ENCODE data around the gene NLRX1. TPM values are rescaled to one million over a fixed set of nuclear protein-coding genes. Genes with fewer than 3 reads are reported as not detected.
"Not testable (repeated sequence)": the region's sequence is repeated elsewhere in the genome, so short reads cannot be mapped to it uniquely, and the experiment has no call there.

Gene NLRX1
- total RNA-seq, 3 donors from 2014 or later (not counting 1 experiment from before 2014, with no cell fraction given): 12.4 to 16.4 (median 13.8) TPM

DNA sequence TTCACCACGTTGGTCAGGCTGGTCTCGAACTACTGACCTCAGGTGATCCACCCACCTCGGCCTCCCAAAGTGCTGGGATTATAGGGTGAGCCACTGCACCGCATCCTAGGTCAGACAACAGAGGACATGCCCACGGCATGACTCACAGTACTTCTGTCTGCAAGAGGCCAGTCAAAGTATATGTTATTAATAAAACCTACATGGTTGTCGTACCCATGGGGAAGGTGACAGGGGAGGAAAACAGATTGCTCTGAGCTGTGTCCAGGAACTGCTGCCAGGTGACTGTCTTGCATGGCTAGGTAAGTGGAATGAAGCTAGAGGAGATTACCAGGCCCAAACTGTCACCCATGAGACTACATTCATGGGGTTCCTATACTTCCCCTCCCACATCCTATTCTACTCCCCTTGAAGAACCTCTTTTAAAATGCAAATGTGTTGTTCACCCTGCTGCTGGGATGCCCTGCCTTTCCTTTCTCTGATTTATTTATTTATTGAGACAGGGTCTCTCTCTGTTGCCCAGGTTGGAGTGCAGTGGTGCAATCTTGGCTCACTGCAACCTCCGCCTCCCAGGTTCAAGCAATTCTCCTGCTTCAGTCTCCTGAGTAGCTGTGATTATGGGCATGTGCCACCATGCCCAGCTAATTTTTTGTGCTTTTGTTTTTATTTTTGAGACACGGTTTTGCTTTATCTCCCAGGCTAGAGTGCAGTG lies 2.0 kb upstream of the NLRX1 start:
- no peak for ATAC-seq
- Mint-ChIP-seq H3K4me1 (peaks cover 0 to 26% of the 10 kb centered on the region in 2 donors), H3K27me3 (ENCODE audit: low read depth in 2 of 2) (no peaks in the 10 kb centered on the region), H3K36me3 (no peaks in the 10 kb centered on the region), H3K27ac (no peak overlapping the region), H3K4me3 (no peak overlapping the region), H3K9me3 (no peaks in the 10 kb centered on the region)
- TF ChIP-seq, protein P1, sequence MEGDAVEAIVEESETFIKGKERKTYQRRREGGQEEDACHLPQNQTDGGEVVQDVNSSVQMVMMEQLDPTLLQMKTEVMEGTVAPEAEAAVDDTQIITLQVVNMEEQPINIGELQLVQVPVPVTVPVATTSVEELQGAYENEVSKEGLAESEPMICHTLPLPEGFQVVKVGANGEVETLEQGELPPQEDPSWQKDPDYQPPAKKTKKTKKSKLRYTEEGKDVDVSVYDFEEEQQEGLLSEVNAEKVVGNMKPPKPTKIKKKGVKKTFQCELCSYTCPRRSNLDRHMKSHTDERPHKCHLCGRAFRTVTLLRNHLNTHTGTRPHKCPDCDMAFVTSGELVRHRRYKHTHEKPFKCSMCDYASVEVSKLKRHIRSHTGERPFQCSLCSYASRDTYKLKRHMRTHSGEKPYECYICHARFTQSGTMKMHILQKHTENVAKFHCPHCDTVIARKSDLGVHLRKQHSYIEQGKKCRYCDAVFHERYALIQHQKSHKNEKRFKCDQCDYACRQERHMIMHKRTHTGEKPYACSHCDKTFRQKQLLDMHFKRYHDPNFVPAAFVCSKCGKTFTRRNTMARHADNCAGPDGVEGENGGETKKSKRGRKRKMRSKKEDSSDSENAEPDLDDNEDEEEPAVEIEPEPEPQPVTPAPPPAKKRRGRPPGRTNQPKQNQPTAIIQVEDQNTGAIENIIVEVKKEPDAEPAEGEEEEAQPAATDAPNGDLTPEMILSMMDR (IDR thresholded peaks at IDR 0.05): no peak
- Histone ChIP-seq H3K36me3 (ENCODE audit: control insufficient read depth, insufficient read depth, low read length) (no peaks in the 10 kb centered on the region), H3K27ac (ENCODE audit: low read length) (no peak overlapping the region), H3K4me3 (ENCODE audit: low read length) (no peak overlapping the region), H3K27me3 (ENCODE audit: control insufficient read depth, insufficient read depth, low read length) (no peaks in the 10 kb centered on the region), H3K4me1 (ENCODE audit: control insufficient read depth, insufficient read depth, low read length) (peaks cover 11% of the 10 kb centered on the region), H3K9me3 (ENCODE audit: control insufficient read depth, insufficient read depth, low read length) (no peaks in the 10 kb centered on the region)
- DNase-seq: no peak
- WGBS (ENCODE audit: insufficient coverage): 86% methylated on average over 7 of the region's 8 CpGs
- intact Hi-C loops (cut with micrococcal nuclease): no loop called here

DNA sequence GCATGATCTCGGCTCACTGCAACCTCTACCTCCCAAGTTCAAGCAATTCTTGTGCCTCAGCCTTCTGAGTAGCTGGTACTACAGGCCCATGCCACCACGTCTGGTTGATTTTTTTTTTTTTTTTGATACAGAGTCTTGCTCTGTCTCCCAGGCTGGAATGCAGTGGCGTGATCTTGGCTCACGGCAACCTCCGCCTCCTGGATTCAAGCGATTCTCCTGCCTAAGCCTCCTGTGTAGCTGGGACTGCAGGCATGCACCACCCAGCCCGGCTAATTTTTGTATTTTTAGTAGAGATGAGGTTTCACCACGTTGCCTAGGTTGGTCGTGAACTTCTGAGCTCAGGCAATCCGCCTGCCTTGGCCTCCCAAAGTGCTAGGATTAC lies 1.5 kb upstream of the NLRX1 start:
- H3K36me3 Mint-ChIP-seq; H3K4me3 ChIP-seq (ENCODE audit: low read length); H3K9me3 ChIP-seq (ENCODE audit: control insufficient read depth, insufficient read depth, low read length); H3K4me3 Mint-ChIP-seq; H3K27me3 Mint-ChIP-seq (ENCODE audit: low read depth in 2 of 2); DNase-seq; H3K36me3 ChIP-seq (ENCODE audit: control insufficient read depth, insufficient read depth, low read length); H3K27ac Mint-ChIP-seq; H3K27me3 ChIP-seq (ENCODE audit: control insufficient read depth, insufficient read depth, low read length); intact Hi-C loops (cut with micrococcal nuclease); H3K9me3 Mint-ChIP-seq; ATAC-seq; H3K27ac ChIP-seq (ENCODE audit: low read length): not testable (repeated sequence)
- WGBS (ENCODE audit: insufficient coverage): 93% methylated on average over 10 of the region's 10 CpGs
- H3K4me1 Mint-ChIP-seq: peaks cover 0 to 28% of the 10 kb centered on the region in 2 donors
- H3K4me1 ChIP-seq (ENCODE audit: control insufficient read depth, insufficient read depth, low read length): peaks cover 11% of the 10 kb centered on the region

DNA sequence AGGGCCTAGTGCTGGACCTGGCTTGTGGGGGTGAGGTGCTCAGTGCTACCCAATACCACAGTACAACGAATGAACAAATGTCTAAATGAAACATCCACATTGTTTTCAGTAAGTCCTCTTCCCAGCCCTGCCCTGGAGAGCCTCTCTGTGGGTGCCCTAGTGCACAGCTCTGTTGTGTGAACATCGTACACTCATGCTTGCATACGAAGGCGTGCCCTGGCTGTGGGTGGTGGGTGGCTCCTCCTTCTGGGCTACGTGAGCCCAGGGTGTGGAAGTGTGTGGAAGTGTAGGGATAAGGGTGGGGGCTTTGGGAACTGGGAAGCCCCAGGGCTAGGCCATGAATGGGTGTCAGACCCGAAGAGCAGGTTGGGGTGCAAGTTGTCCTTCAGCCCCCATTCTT lies 592 bp upstream of the NLRX1 start:
- Mint-ChIP-seq H3K36me3 (no peaks in the 10 kb centered on the region), H3K27me3 (ENCODE audit: low read depth in 2 of 2) (no peaks in the 10 kb centered on the region), H3K9me3 (no peaks in the 10 kb centered on the region), H3K4me3 (peak overlapping the region; percentile 45), H3K27ac (peak overlapping the region; percentile 43 to 90), H3K4me1 (peaks cover 0 to 32% of the 10 kb centered on the region in 2 donors)
- H3K9me3 ChIP-seq (ENCODE audit: control insufficient read depth, insufficient read depth, low read length): no peaks in the 10 kb centered on the region
- H3K4me3 ChIP-seq (ENCODE audit: low read length): no peak overlapping the region
- H3K27me3 ChIP-seq (ENCODE audit: control insufficient read depth, insufficient read depth, low read length): no peaks in the 10 kb centered on the region
- ATAC-seq (no peak), DNase-seq (no peak)
- H3K4me1 ChIP-seq (ENCODE audit: control insufficient read depth, insufficient read depth, low read length): peaks cover 11% of the 10 kb centered on the region
- H3K36me3 ChIP-seq (ENCODE audit: control insufficient read depth, insufficient read depth, low read length): no peaks in the 10 kb centered on the region
- intact Hi-C loops (cut with micrococcal nuclease): loop anchor here (1.0 kb wide), 1 partner anchor 29 kb away; no protein-coding TSS in a partner anchor
- peak overlapping the region; percentile 61 for H3K27ac ChIP-seq (ENCODE audit: low read length)
- TF ChIP-seq, protein P1 (IDR thresholded peaks at IDR 0.05): no peak
- 86% methylated on average over 6 of the region's 6 CpGs for WGBS (ENCODE audit: insufficient coverage)

DNA sequence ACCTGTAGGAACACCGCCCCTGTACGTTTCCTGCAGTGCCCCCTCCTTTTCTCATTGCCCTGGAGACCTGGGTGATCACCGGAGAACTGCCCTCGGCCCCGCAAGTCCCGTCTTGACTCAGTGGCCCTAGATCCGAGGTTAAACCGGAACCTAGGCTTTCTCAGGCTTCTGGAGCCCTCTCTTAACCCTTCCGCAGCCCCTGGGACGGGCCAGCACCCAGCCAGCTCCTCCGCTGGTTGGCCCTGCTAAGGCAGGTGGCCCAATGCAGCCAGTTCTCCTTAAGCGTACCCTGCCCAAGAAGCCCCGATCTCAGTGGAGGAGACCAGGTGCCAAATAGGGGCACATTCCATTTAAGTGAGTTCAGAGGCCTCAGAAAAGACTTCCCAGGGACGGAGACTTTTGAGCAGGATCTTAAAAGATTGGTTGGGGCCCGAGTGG lies 776 bp downstream of the NLRX1 start:
- Mint-ChIP-seq H3K9me3 (no peaks in the 10 kb centered on the region), H3K27me3 (ENCODE audit: low read depth in 2 of 2) (no peaks in the 10 kb centered on the region), H3K4me1 (peaks cover 0 to 32% of the 10 kb centered on the region in 2 donors), H3K27ac (peak overlapping the region; percentile 76 to 90), H3K36me3 (no peaks in the 10 kb centered on the region), H3K4me3 (peak overlapping the region; percentile 88)
- TF ChIP-seq, protein P1 (IDR thresholded peaks at IDR 0.05): no peak
- WGBS (ENCODE audit: insufficient coverage): 19% methylated on average over 15 of the region's 15 CpGs
- H3K36me3 ChIP-seq (ENCODE audit: control insufficient read depth, insufficient read depth, low read length): peaks cover under 1% of the 10 kb centered on the region
- no peaks in the 10 kb centered on the region for H3K9me3 ChIP-seq (ENCODE audit: control insufficient read depth, insufficient read depth, low read length)
- ATAC-seq: peak in 2 of 3 donors; percentile 8 to 14
- H3K4me3 ChIP-seq (ENCODE audit: low read length): peak overlapping the region; percentile 47
- H3K27ac ChIP-seq (ENCODE audit: low read length): peak overlapping the region; percentile 61
- intact Hi-C loops (cut with micrococcal nuclease): no loop called here
- H3K27me3 ChIP-seq (ENCODE audit: control insufficient read depth, insufficient read depth, low read length): no peaks in the 10 kb centered on the region
- peak in 1 of 2 donors; percentile 49 for DNase-seq
- H3K4me1 ChIP-seq (ENCODE audit: control insufficient read depth, insufficient read depth, low read length): peaks cover 11% of the 10 kb centered on the region
